ENCODE results near the gene MCF2L. TPM values are rescaled to one million over a fixed set of nuclear protein-coding genes. Genes with fewer than 3 reads are reported as not detected.

MCF2L gene
- total RNA-seq (2014; rRNA removed; shearing (Covaris generic)) = not detected in 2 replicates

- DNase-seq (ENCODE audit: low read depth) = peak; percentile 6
Observed at GRCh38 chr13:112968910-112969691, at the start of gene MCF2L. MCF2L (plus strand) TSS chr13:112969214; CDS start chr13:112969380, 166 bp downstream.

GRCh38 chr13:112923962-112924361, 45.1 kb upstream of the MCF2L start:
- no peak for DNase-seq (ENCODE audit: low read depth)

GRCh38 chr13:112924365-112924764, 44.6 kb upstream of the MCF2L start:
- DNase-seq (ENCODE audit: low read depth) = no peak

GRCh38 chr13:112926003-112926402, 43.0 kb upstream of the MCF2L start:
- DNase-seq (ENCODE audit: low read depth) = no peak

GRCh38 chr13:112926993-112927392, 42.0 kb upstream of the MCF2L start:
- no peak for DNase-seq (ENCODE audit: low read depth)

- DNase-seq (ENCODE audit: low read depth) = no peak
Observed at GRCh38 chr13:112928020-112928971, 40.7 kb upstream of the MCF2L start.

GRCh38 chr13:112928972-112929782, 39.8 kb upstream of the MCF2L start:
- DNase-seq (ENCODE audit: low read depth) = no peak

- no peak for DNase-seq (ENCODE audit: low read depth)
Observed at GRCh38 chr13:112929783-112930055, 39.3 kb upstream of the MCF2L start.

GRCh38 chr13:112930192-112930591, 38.8 kb upstream of the MCF2L start:
- no peak for DNase-seq (ENCODE audit: low read depth)

GRCh38 chr13:112931028-112931934, 37.7 kb upstream of the MCF2L start:
- peak; percentile 23 for DNase-seq (ENCODE audit: low read depth)

GRCh38 chr13:112932971-112933370, 36.0 kb upstream of the MCF2L start:
- DNase-seq (ENCODE audit: low read depth) = no peak

- no peak for DNase-seq (ENCODE audit: low read depth)
Observed at GRCh38 chr13:112933649-112934048, 35.4 kb upstream of the MCF2L start.

GRCh38 chr13:112934078-112934477, 34.9 kb upstream of the MCF2L start:
- DNase-seq (ENCODE audit: low read depth) = no peak

- no peak for DNase-seq (ENCODE audit: low read depth)
Observed at GRCh38 chr13:112938680-112939079, 30.3 kb upstream of the MCF2L start.

GRCh38 chr13:112940236-112940635, 28.8 kb upstream of the MCF2L start:
- DNase-seq (ENCODE audit: low read depth) = no peak

GRCh38 chr13:112941349-112941748, 27.7 kb upstream of the MCF2L start:
- no peak for DNase-seq (ENCODE audit: low read depth)

- peak; percentile 15 for DNase-seq (ENCODE audit: low read depth)
Observed at GRCh38 chr13:112941765-112942164, 27.2 kb upstream of the MCF2L start.

- peak; percentile 89 for DNase-seq (ENCODE audit: low read depth)
Observed at GRCh38 chr13:112942689-112943308, 26.2 kb upstream of the MCF2L start.

GRCh38 chr13:112943309-112944125, 25.5 kb upstream of the MCF2L start:
- peak; percentile 20 for DNase-seq (ENCODE audit: low read depth)

GRCh38 chr13:112947796-112948195, 21.2 kb upstream of the MCF2L start:
- DNase-seq (ENCODE audit: low read depth) = no peak
